ENCODE measurements around the gene VPS13D. TPM values are rescaled to one million over a fixed set of nuclear protein-coding genes. Genes with fewer than 3 reads are reported as not detected.

The VPS13D gene
- total and polyA plus RNA-seq, 11 donors, result 32.1 to 301 (median 90.7) TPM

DNA sequence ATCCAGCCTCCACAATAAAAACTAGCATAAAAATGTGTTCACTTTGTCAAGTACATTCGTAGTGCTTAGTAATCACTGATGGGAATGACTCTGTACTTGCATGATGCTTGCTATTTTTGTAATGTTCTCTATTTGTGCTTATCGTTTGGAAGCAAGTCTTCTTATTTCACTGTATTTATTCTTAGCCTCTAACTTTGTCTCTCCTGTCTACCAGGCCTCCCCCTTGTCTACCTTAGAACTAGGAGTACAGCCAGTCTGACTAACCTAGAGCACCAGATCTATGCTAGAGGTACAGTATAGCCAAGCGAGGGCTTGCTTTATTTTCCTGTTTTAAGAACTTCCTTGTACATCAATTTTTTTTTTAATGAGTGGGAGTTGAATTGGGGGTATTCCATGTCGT, 108.2 kb downstream of the VPS13D start:
- intact Hi-C loops (cut with DNase I), result loop anchor here in 1 of 10 donors (10.0 kb wide), 1 partner anchor 137 kb away; no protein-coding TSS in a partner anchor

DNA sequence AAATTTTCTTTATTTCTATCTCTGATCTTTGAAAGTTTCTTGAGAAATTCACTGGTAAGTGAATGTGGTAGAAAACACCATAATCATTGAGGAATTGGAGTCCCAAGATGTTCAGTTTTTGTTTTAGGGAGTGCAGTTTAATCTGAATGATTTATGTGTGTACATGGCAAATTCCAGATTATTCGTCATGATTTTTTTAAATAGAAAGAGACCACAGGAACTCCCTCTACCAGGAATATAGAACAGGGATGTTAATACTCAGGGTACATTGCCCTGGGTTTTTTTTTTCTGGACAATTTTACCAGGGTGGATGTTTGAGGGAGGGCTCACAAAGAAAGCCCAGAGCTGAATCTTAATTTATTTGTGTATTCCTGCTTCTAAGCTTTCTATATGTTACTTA, 109.0 kb downstream of the VPS13D start:
- Histone ChIP-seq H3K4me1 (peaks cover 4 to 83% (median 63%) of the 10 kb centered on the region in 12 donors), H3K4me3 (no peak overlapping the region), H3K36me3 (peaks cover 0 to 63% (median 28%) of the 10 kb centered on the region in 9 donors), H3K27ac (peak overlapping the region; percentile 66 to 85 (median 76)), H3K9me3 (no peaks in the 10 kb centered on the region), H3K27me3 (no peaks in the 10 kb centered on the region)
- ATAC-seq (no peak), DNase-seq (no peak)
- TF ChIP-seq, protein P1, sequence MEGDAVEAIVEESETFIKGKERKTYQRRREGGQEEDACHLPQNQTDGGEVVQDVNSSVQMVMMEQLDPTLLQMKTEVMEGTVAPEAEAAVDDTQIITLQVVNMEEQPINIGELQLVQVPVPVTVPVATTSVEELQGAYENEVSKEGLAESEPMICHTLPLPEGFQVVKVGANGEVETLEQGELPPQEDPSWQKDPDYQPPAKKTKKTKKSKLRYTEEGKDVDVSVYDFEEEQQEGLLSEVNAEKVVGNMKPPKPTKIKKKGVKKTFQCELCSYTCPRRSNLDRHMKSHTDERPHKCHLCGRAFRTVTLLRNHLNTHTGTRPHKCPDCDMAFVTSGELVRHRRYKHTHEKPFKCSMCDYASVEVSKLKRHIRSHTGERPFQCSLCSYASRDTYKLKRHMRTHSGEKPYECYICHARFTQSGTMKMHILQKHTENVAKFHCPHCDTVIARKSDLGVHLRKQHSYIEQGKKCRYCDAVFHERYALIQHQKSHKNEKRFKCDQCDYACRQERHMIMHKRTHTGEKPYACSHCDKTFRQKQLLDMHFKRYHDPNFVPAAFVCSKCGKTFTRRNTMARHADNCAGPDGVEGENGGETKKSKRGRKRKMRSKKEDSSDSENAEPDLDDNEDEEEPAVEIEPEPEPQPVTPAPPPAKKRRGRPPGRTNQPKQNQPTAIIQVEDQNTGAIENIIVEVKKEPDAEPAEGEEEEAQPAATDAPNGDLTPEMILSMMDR (IDR thresholded peaks at IDR 0.05), result no peak
- no peak for TF ChIP-seq POLR2A (IDR thresholded peaks at IDR 0.05)
- intact Hi-C loops (cut with DNase I), result loop anchor here in 1 of 10 donors (10.0 kb wide), 1 partner anchor 136 kb away; no protein-coding TSS in a partner anchor
- WGBS, 4 donors, result 61 to 74% (median 68%) methylated on average over 1 of the region's 1 CpG

More for the DNA sequence above, 108.2 kb downstream of the VPS13D start:
- Histone ChIP-seq H3K27ac (peak overlapping the region; percentile 66 to 85 (median 76)), H3K4me1 (peaks cover 4 to 82% (median 60%) of the 10 kb centered on the region in 12 donors), H3K9me3 (no peaks in the 10 kb centered on the region), H3K27me3 (no peaks in the 10 kb centered on the region), H3K4me3 (no peak overlapping the region), H3K36me3 (peaks cover 0 to 68% (median 36%) of the 10 kb centered on the region in 9 donors)
- ATAC-seq, result peak; percentile 81 to 90 (median 86)
- 32 to 38% (median 38%) methylated on average over 4 of the region's 4 CpGs for WGBS, 4 donors
- DNase-seq, result no peak
- TF ChIP-seq, protein P1 (IDR thresholded peaks at IDR 0.05), result no peak
- TF ChIP-seq POLR2A (IDR thresholded peaks at IDR 0.05), result no peak

DNA sequence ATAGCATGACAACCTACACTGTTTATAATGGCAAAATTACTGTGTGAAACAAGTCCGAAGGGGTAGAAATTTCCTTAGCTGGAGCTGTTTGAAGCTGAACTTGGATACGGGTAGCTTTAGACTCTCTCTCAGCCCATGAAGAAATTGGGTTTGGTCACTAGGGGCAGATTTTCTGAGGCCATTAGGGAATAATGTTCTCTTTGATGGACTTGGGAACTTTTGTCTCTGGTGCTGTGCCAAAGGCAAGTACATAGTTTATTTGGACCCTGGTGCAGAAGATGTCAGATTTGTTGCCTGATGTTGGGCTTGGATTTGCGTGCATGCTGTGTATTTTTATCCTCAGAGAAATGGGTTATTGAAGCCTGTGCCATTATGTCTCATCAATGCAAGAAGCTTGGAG, 109.6 kb downstream of the VPS13D start:
- peaks cover 0 to 57% (median 23%) of the 10 kb centered on the region in 9 donors for H3K36me3 ChIP-seq
- ATAC-seq (peak; percentile 2 to 34 (median 12)), DNase-seq (peak in 2 of 5 donors; percentile 52 to 54)
- 47 to 64% (median 51%) methylated on average over 3 of the region's 3 CpGs for WGBS, 4 donors
- intact Hi-C loops (cut with DNase I), result loop anchor here in 1 of 10 donors (10.0 kb wide), 1 partner anchor 135 kb away; no protein-coding TSS in a partner anchor
- H3K4me1 ChIP-seq, result peaks cover 5 to 88% (median 69%) of the 10 kb centered on the region in 12 donors
- H3K27me3 ChIP-seq, result no peaks in the 10 kb centered on the region
- peak overlapping the region; percentile 66 to 85 (median 76) for H3K27ac ChIP-seq
- TF ChIP-seq POLR2A (IDR thresholded peaks at IDR 0.05), result no peak
- TF ChIP-seq, protein P1 (IDR thresholded peaks at IDR 0.05), result peak in 6 of 12 donors; percentile 9 to 42 (median 16)
- no peaks in the 10 kb centered on the region for H3K9me3 ChIP-seq
- no peak overlapping the region for H3K4me3 ChIP-seq

DNA sequence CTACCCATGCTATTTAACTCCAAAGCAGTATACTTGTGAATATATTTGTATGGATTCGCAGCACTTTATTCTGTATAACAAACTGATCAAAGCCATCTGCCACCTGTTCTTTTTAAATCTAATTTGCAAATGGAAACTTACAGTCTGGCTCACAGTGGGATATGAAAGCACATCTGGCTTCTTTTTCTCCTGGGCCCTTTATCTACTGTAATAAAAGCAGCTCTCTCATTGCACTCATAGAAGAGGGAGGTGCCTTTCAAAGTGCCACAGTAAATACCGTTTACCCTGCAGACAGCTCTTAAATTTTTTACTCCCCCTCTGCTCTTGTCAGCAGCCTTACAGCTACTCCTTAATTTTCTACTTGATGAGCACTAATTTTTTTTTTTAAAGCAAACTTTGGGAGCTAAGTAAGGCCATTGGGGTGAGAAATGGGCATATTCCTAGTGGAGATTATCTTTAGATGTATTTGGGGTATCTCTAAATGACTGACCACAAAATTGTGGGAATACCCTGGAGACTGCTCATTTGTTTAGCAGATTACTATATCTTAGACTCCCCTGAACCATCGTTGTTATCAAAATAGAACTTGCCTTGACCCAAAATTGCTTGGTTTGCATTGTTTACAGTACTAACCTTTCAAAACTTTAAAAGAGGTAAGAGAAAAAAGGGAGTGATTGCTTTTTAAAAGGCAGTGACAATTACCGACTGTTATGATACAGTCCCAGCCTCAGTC, 110.1 kb downstream of the VPS13D start:
- intact Hi-C loops (cut with DNase I), result loop anchor here in 2 of 10 donors (5.0 to 10.0 kb wide), 2 partner anchors 135 to 277 kb away; partner anchors contain the start of gene DHRS3 (in 1 of the 2)
- WGBS, 4 donors, result 34 to 42% (median 38%) methylated on average over 4 of the region's 4 CpGs
- peaks cover 0 to 52% (median 17%) of the 10 kb centered on the region in 9 donors for H3K36me3 ChIP-seq

More for the DNA sequence above, 110.1 kb downstream of the VPS13D start:
- Histone ChIP-seq H3K4me3 (no peak overlapping the region), H3K27me3 (no peaks in the 10 kb centered on the region), H3K9me3 (no peaks in the 10 kb centered on the region), H3K27ac (peak overlapping the region; percentile 36 to 85 (median 76)), H3K4me1 (peaks cover 7 to 94% (median 75%) of the 10 kb centered on the region in 12 donors)
- TF ChIP-seq, protein P1 (IDR thresholded peaks at IDR 0.05), result no peak
- no peak for TF ChIP-seq POLR2A (IDR thresholded peaks at IDR 0.05)
- ATAC-seq (peak in 3 of 4 donors; percentile 10 to 41 (median 29)), DNase-seq (no peak)
